D721Med (cell line): Measurements from ENCODE around the gene ARHGEF7.
"Not testable (repeated sequence)": the region's sequence is repeated elsewhere in the genome, so short reads cannot be mapped to it uniquely, and the experiment has no call there.

ENCODE experiments used
- DNase-seq: peaks from one replicate; pipeline ENCODE4 v3.0.0; 2011; ENCODE audit warnings: low spot score; ENCODE audit not compliant: insufficient read length
- FAIRE-seq: peaks from 2 replicates; lab custom pipeline; 2011; peaks lifted over from hg19 to GRCh38; lab: Jason Lieb, UNC
- TF ChIP-seq, protein P1 (sequence below): IDR thresholded peaks from 2 replicates; pipeline ENCODE4 v1.5.1; 2012; ENCODE audit warnings: mild to moderate bottlenecking, control low read depth; ENCODE audit not compliant: insufficient read depth; ENCODE audit errors: missing control alignments

Gene ARHGEF7

DNA sequence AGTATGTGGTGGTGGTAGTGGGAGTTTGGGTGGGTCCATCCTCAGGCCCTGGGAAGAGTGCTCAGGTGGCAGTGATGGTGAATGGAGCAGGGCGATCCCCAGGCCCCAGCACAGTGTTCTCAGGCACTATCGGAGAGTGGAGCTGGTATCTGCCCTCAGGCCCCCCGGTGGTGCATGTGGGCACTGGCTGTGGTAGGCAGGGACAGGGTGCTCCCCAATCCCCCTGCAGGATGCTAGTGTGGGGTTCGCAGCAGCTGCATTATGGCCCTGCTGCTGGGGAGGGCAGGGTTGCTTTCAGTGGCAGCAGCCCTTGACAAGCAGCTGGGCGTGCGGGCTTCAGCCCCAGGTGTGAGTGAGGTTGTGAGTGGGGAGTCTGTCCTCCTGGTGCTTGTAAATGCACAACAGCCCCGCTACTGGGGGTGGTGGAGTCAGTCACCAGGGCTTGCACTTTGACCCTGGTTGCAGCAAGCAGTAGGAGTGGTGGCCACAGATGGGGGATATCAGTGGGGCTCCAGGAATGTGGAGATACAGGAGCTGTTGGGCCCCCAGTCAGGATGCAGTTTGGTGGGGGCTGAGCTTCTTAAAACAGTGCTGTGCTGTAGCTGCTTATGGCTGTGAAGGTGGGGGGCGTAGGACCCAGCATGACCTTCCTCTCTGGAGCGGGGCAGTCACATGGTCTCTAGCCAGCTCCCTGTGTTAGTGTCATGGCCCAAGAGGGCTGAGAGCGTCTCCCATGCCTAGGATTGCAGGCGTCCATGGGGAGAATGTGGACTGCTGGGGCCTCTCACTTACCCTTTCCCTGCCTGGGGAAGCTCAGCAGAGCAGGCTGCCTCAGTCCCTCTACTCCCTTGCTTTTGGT is 38.7 kb upstream of the ARHGEF7 start:
- no peak for FAIRE-seq
- no peak for DNase-seq
- TF ChIP-seq, protein P1, sequence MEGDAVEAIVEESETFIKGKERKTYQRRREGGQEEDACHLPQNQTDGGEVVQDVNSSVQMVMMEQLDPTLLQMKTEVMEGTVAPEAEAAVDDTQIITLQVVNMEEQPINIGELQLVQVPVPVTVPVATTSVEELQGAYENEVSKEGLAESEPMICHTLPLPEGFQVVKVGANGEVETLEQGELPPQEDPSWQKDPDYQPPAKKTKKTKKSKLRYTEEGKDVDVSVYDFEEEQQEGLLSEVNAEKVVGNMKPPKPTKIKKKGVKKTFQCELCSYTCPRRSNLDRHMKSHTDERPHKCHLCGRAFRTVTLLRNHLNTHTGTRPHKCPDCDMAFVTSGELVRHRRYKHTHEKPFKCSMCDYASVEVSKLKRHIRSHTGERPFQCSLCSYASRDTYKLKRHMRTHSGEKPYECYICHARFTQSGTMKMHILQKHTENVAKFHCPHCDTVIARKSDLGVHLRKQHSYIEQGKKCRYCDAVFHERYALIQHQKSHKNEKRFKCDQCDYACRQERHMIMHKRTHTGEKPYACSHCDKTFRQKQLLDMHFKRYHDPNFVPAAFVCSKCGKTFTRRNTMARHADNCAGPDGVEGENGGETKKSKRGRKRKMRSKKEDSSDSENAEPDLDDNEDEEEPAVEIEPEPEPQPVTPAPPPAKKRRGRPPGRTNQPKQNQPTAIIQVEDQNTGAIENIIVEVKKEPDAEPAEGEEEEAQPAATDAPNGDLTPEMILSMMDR = no peak

DNA sequence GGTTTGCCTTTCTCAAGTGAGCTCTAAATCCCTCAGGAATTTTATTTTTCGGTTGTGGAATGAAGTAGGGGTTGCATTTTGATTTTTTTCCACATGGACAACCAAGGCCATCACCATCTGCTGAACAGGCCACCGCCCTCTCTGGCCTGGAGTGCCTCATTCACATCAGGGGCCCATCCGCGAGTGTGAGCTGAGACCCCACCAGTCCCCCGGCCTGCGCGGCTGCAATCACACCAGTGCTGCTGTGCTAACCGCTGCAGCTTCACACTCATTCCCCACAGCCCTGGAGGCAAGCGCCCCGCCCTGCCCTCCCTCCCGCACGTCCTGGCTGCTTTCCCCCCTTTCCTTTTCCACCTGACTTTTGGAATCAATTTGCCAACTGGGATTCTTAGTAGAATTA is 35.7 kb upstream of the ARHGEF7 start:
- TF ChIP-seq, protein P1 = no peak
- DNase-seq (no peak), FAIRE-seq (no peak)

DNA sequence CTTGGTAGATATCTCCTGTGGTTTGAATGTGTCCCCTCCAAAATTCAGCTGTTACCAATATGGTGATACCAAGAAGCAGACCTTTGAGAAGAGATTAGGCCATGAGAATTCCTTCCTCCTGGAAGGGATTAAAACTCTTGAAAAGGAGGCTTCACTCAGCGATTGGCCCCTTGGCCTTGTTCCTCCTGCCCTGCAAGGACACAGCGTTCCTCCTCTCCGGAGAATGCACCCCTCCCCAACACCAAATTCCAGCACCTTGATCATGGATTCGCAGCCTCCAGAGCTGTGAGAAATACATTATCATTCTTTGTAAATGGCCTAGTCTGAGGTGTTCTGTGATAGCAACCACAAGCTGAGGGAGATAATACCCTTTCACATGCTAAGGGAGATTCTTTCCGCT is 34.5 kb upstream of the ARHGEF7 start:
- DNase-seq = no peak
- TF ChIP-seq, protein P1 = no peak
- FAIRE-seq = no peak

DNA sequence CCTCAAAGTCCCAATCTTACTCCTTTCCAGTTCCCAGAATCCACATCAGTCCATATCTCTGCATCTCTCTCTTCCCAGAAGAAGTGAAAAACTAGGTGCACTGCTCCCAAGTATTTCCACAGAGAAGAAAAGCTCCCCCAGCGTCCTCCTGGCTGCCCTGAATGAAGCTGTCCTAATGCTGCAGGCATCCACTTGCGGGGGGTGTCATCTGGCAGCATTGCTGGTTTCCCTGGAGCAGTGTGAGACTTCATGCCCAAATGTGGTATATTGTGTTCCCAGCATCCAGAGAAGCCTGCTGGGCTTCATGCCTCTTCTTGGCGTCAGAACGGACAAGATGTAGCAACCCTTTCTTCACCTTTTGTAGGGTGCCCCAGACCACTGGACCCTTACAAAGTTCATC is 32.9 kb upstream of the ARHGEF7 start:
- TF ChIP-seq, protein P1 = no peak
- DNase-seq (no peak), FAIRE-seq (no peak)

DNA sequence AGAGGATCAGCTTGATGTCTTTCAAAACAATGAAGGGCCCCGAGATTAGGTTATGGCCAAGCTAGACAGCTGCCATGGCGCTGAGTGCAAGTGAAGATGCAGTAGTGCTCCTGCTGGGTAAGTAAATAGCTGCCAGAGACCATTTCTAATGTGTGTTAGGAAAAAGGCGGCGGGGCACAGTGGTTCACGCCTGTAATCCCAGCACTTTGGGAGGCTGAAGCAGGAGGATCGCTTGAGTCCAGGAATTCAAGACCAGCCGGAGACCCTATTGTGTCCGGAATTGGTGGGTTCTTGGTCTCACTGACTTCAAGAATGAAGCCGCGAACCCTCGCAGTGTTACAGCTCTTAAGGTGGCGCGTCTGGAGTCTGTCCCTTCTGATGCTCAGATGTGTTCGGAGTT is 32.3 kb upstream of the ARHGEF7 start:
- not testable (repeated sequence) for FAIRE-seq, DNase-seq

DNA sequence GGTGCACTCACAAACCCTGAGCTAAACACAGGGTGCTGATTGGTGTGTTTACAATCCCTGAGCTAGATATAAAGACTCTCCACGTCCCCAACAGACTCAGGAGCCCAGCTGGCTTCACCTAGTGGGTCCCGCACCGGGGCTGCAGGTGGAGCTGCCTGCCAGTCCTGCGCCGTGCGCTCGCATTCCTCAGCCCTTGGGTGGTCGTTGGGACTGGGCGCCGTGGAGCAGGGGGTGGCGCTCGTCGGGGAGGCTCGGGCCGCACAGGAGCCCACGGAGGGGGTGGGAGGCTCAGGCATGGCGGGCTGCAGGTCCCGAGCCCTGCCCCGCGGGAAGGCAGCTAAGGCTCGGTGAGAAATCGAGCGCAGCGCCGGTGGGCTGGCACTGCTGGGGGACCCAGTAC is 31.4 kb upstream of the ARHGEF7 start:
- not testable (repeated sequence) for DNase-seq, FAIRE-seq

DNA sequence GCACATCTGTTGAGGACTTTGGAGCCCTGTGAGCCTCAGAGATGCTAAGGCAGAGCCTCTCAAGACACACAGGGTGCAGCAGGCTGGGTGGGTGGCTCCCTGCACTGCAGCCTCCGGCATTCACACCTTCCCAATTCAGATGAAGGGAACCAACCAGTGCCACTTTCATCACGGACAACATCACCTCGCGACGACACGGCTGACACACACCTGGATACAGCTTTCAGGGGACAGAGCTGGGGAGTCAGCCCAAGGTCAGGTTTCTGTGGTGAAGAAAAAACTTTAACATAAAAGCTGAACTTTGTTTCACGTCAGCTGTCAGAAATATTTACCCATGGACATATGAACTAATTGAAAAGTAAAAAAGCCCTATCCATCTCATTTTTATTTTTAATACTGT is 24.9 kb upstream of the ARHGEF7 start:
- DNase-seq (no peak), FAIRE-seq (no peak)
- TF ChIP-seq, protein P1 = no peak

DNA sequence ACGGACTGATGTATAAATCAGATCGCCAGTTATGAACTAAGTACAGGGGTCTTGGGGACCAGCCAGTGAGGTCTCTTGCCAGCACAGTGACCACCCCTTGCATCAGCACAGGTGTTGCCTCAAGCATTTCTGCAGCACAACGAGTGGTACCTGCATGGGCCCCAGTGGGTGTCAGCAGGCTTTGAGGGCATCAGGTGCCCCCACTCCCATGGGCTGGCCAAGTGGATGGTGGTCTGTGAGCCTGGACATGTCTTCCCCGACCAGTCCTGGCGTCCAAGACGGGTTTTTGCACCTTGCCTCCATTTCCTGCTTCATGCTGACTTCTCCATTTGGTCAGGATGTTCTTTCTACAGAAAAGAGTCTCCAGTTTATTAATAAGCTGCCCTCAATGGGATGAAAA is 22.4 kb upstream of the ARHGEF7 start:
- FAIRE-seq = no peak

More for the DNA sequence above, 22.4 kb upstream of the ARHGEF7 start:
- no peak for DNase-seq
- TF ChIP-seq, protein P1 = no peak
